Measurements from ENCODE around the gene TMCO4.

TMCO4 gene

GRCh38 chr1:19808351-19808750 lies 8.6 kb upstream of the TMCO4 start:
- TF ChIP-seq BACH2 (CRISPR knock-in tag; IDR thresholded peaks at IDR 0.05; ENCODE audit: borderline replicate concordance), result no peak
- no peak for TF ChIP-seq TOX (CRISPR knock-in tag; IDR thresholded peaks at IDR 0.05; ENCODE audit: borderline replicate concordance)
- TF ChIP-seq, protein P1, sequence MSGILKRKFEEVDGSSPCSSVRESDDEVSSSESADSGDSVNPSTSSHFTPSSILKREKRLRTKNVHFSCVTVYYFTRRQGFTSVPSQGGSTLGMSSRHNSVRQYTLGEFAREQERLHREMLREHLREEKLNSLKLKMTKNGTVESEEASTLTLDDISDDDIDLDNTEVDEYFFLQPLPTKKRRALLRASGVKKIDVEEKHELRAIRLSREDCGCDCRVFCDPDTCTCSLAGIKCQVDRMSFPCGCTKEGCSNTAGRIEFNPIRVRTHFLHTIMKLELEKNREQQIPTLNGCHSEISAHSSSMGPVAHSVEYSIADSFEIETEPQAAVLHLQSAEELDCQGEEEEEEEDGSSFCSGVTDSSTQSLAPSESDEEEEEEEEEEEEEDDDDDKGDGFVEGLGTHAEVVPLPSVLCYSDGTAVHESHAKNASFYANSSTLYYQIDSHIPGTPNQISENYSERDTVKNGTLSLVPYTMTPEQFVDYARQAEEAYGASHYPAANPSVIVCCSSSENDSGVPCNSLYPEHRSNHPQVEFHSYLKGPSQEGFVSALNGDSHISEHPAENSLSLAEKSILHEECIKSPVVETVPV (CRISPR knock-in tag; IDR thresholded peaks at IDR 0.05), result no peak
- no peak for TF ChIP-seq ISL1 (CRISPR knock-in tag; IDR thresholded peaks at IDR 0.05)
- no peak for TF ChIP-seq CSDC2 (CRISPR knock-in tag; IDR thresholded peaks at IDR 0.05)
- no peak for TF ChIP-seq PPARA (CRISPR knock-in tag; IDR thresholded peaks at IDR 0.05; ENCODE audit: borderline replicate concordance)
- no peak for TF ChIP-seq ESRRG (CRISPR knock-in tag; IDR thresholded peaks at IDR 0.05)
- TF ChIP-seq ZNF8 (CRISPR knock-in tag; IDR thresholded peaks at IDR 0.05), result no peak
- TF ChIP-seq, protein P2, sequence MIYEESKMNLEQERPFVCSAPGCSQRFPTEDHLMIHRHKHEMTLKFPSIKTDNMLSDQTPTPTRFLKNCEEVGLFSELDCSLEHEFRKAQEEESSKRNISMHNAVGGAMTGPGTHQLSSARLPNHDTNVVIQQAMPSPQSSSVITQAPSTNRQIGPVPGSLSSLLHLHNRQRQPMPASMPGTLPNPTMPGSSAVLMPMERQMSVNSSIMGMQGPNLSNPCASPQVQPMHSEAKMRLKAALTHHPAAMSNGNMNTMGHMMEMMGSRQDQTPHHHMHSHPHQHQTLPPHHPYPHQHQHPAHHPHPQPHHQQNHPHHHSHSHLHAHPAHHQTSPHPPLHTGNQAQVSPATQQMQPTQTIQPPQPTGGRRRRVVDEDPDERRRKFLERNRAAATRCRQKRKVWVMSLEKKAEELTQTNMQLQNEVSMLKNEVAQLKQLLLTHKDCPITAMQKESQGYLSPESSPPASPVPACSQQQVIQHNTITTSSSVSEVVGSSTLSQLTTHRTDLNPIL (CRISPR knock-in tag; IDR thresholded peaks at IDR 0.05; ENCODE audit: low read depth), result no peak
- TF ChIP-seq ARNTL (CRISPR knock-in tag; IDR thresholded peaks at IDR 0.05; ENCODE audit: borderline replicate concordance, low read depth), result no peak
- no peak for TF ChIP-seq ZNF565 (CRISPR knock-in tag; conservative IDR thresholded peaks at IDR 0.05; ENCODE audit: low read depth)
- TF ChIP-seq SNAI2 (CRISPR knock-in tag; IDR thresholded peaks at IDR 0.05), result no peak
- no peak for TF ChIP-seq ZFP3 (CRISPR knock-in tag; IDR thresholded peaks at IDR 0.05)
- TF ChIP-seq ZC3H10 (CRISPR knock-in tag; IDR thresholded peaks at IDR 0.05), result no peak
- no peak for ATAC-seq

DNA sequence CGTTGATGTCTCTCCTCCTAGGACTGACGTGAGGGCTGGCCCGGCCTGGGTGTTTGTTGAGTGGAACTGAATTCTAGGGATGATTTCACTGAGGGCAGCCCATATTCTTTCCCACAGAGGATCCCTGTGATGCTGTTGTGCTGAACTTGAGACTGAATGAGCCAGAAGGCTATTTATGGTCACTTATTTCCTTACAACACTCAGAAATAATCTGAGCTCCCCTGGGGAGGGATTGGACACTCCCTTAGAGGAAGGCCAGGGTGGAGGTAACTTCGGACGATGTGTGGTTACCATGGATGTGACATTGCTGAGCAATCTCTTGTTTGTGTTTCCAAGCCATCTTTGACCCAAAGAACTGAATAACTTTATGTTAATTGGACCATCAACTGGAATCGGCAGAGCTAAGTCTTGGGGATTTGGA lies 5.1 kb upstream of the TMCO4 start:
- no peak for ATAC-seq
- TF ChIP-seq RARB (CRISPR knock-in tag; IDR thresholded peaks at IDR 0.05), result no peak

- no peak for ATAC-seq
- TF ChIP-seq ZFP30 (CRISPR knock-in tag; IDR thresholded peaks at IDR 0.05), result no peak
- TF ChIP-seq ZNF70 (CRISPR knock-in tag; IDR thresholded peaks at IDR 0.05), result no peak
- TF ChIP-seq ZNF565 (CRISPR knock-in tag; conservative IDR thresholded peaks at IDR 0.05; ENCODE audit: low read depth), result no peak
- no peak for TF ChIP-seq RARB (CRISPR knock-in tag; IDR thresholded peaks at IDR 0.05)
- TF ChIP-seq OSR1 (CRISPR knock-in tag; IDR thresholded peaks at IDR 0.05), result no peak
- TF ChIP-seq, protein P1 (CRISPR knock-in tag; IDR thresholded peaks at IDR 0.05), result no peak
Observed at GRCh38 chr1:19802269-19802668, 2.6 kb upstream of the TMCO4 start.

- peak; percentile 87 for ATAC-seq
- TF ChIP-seq ZNF565 (CRISPR knock-in tag; conservative IDR thresholded peaks at IDR 0.05; ENCODE audit: low read depth) (no peak), PATZ1 (CRISPR knock-in tag; IDR thresholded peaks at IDR 0.05; ENCODE audit: borderline replicate concordance) (no peak), ISL1 (CRISPR knock-in tag; IDR thresholded peaks at IDR 0.05) (no peak), ZNF8 (CRISPR knock-in tag; IDR thresholded peaks at IDR 0.05) (no peak), ZFP3 (CRISPR knock-in tag; IDR thresholded peaks at IDR 0.05) (no peak), CSDC2 (CRISPR knock-in tag; IDR thresholded peaks at IDR 0.05) (no peak), OSR1 (CRISPR knock-in tag; IDR thresholded peaks at IDR 0.05) (no peak), ZFP30 (CRISPR knock-in tag; IDR thresholded peaks at IDR 0.05) (no peak), RARB (CRISPR knock-in tag; IDR thresholded peaks at IDR 0.05) (no peak), TCF4 (CRISPR knock-in tag; IDR thresholded peaks at IDR 0.05; ENCODE audit: borderline replicate concordance) (no peak)
- TF ChIP-seq, protein P1 (CRISPR knock-in tag; IDR thresholded peaks at IDR 0.05), result no peak
- TF ChIP-seq, protein P2 (CRISPR knock-in tag; IDR thresholded peaks at IDR 0.05; ENCODE audit: low read depth), result no peak
Observed at GRCh38 chr1:19800076-19800804, 524 bp upstream of the TMCO4 start.
